BJ (cell line): ENCODE data around the gene SYPL1. TPM values are rescaled to one million over a fixed set of nuclear protein-coding genes. Genes with fewer than 3 reads are reported as not detected.
"Not testable (repeated sequence)": the region's sequence is repeated elsewhere in the genome, so short reads cannot be mapped to it uniquely, and the experiment has no call there.

ENCODE experiments used
- CTCF ChIA-PET: fragments of 350-600 bp; formaldehyde crosslinking; extraction: SDS; loops from one replicate; lab custom pipeline; 2021; ENCODE audit warnings: antibody characterized with exemption, inconsistent platforms; lab: Yijun Ruan, JAX
- POLR2A ChIA-PET: fragments of 300-600 bp; sonication (Branson Sonifier 250); formaldehyde crosslinking; extraction: SDS; loops from one replicate; lab custom pipeline; 2021; ENCODE audit warnings: antibody characterized with exemption; lab: Charles Lee
- DNase-seq: peaks from one replicate; pipeline ENCODE4 v3.0.0-alpha.2; 2011; ENCODE audit warnings: low read depth
- H3K27me3 ChIP-seq: 2 replicates; pipeline ENCODE4 v1.6.0; 2011; ENCODE audit warnings: low read length; ENCODE audit not compliant: control insufficient read depth, insufficient read depth
- H3K36me3 ChIP-seq: 2 replicates; pipeline ENCODE4 v1.5.1; 2011; ENCODE audit warnings: low read length; ENCODE audit not compliant: control insufficient read depth, insufficient read depth
- H3K4me3 ChIP-seq: 2 replicates; pipeline ENCODE4 v1.5.1; 2011; ENCODE audit warnings: low read depth, mild to moderate bottlenecking, control low read depth, low read length
- polyA plus RNA-seq: library from polyadenylated mRNA; depleted of rRNA; stranded (reverse); fragments of >200 nt; gene quantifications from 2 replicates; pipeline ENCODE4 v1.2.3, GENCODE V29; 2011
- TF ChIP-seq, protein P1 (sequence below): IDR thresholded peaks from 2 replicates; pipeline ENCODE4 v1.5.1; 2011; ENCODE audit warnings: low read depth, mild to moderate bottlenecking, control low read depth, inconsistent platforms, low read length, moderate library complexity; ENCODE audit not compliant: insufficient read depth

The SYPL1 gene
- polyA plus RNA-seq, 1 experiment, result 39.9 TPM

- H3K4me3 ChIP-seq, result no peak overlapping the region
- DNase-seq, result no peak
- no peaks in the 10 kb centered on the region for H3K36me3 ChIP-seq
- ChIA-PET POLR2A (no interaction called here), CTCF (interaction anchor here (1.0 to 3.0 kb wide), 3 partner anchors 15 to 83 kb away, joined by 3 to 11 read pairs (median 3); no protein-coding TSS in a partner anchor)
- TF ChIP-seq, protein P1, sequence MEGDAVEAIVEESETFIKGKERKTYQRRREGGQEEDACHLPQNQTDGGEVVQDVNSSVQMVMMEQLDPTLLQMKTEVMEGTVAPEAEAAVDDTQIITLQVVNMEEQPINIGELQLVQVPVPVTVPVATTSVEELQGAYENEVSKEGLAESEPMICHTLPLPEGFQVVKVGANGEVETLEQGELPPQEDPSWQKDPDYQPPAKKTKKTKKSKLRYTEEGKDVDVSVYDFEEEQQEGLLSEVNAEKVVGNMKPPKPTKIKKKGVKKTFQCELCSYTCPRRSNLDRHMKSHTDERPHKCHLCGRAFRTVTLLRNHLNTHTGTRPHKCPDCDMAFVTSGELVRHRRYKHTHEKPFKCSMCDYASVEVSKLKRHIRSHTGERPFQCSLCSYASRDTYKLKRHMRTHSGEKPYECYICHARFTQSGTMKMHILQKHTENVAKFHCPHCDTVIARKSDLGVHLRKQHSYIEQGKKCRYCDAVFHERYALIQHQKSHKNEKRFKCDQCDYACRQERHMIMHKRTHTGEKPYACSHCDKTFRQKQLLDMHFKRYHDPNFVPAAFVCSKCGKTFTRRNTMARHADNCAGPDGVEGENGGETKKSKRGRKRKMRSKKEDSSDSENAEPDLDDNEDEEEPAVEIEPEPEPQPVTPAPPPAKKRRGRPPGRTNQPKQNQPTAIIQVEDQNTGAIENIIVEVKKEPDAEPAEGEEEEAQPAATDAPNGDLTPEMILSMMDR, result no peak
- peaks cover 7% of the 10 kb centered on the region for H3K27me3 ChIP-seq
Observed at GRCh38 chr7:106139265-106140251, 27.4 kb upstream of the SYPL1 start.

DNA sequence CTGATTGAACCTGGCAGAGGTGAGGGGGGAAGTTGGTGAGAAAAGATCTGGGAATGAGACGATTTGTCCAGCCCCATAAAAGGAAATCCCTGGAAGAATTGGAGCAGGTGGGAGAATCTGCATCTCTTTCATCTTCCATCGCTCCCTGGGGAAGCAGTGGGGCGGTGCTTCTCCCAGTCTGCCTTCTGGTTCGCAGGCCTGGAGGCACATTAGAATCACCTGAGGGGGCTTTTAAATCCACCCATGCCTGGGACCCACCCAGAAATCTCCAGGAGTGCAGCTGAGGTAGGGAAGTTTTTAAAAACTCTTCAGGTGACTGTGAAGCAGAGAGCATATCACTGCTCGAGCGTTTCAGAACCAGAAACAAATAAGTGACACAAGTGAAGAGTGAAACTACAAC is 26.7 kb upstream of the SYPL1 start:
- Histone ChIP-seq H3K4me3 (no peak overlapping the region), H3K27me3 (peaks cover 9% of the 10 kb centered on the region), H3K36me3 (no peaks in the 10 kb centered on the region)
- CTCF ChIA-PET, result interaction anchor here (1.0 to 3.0 kb wide), 2 partner anchors 16 to 82 kb away, joined by 3 to 11 read pairs; no protein-coding TSS in a partner anchor
- TF ChIP-seq, protein P1, result no peak
- DNase-seq, result no peak
- POLR2A ChIA-PET, result no interaction called here

- H3K36me3 ChIP-seq, H3K27me3 ChIP-seq, H3K4me3 ChIP-seq, POLR2A ChIA-PET, DNase-seq: not testable (repeated sequence)
- CTCF ChIA-PET, result interaction anchor here (3.0 kb wide), 1 partner anchor 16 kb away, joined by 11 read pairs; no protein-coding TSS in a partner anchor
Observed at GRCh38 chr7:106138181-106138580, 26.1 kb upstream of the SYPL1 start.

GRCh38 chr7:106134241-106134640 is 22.1 kb upstream of the SYPL1 start:
- DNase-seq, result no peak
- no peak overlapping the region for H3K4me3 ChIP-seq
- ChIA-PET CTCF (interaction anchor here (0.6 kb wide), 1 partner anchor 22 kb away, joined by 3 read pairs; the partner anchor contains the start of gene SYPL1), POLR2A (no interaction called here)
- peaks cover 5% of the 10 kb centered on the region for H3K27me3 ChIP-seq
- TF ChIP-seq, protein P1, result no peak
- H3K36me3 ChIP-seq, result no peaks in the 10 kb centered on the region

DNA sequence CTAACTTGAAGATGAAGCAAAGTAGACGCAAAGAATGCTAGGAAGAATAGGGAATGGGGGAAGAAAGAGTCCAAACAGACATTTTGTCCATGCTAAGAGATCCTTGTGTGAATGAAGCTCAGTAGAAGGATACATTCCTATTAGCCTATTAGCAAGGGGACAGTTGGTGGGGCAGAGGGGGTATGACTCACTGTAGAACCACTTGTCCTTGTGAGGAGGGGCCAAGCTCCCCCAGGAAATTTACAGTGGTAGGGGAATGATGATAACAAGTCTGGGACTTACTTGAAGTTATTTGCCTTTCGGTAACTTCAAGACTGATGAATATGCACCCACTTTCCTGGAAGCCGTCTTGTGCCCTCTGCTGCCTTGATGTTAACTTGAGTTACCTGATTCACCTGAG is 17.2 kb upstream of the SYPL1 start:
- CTCF ChIA-PET, result no interaction called here
- TF ChIP-seq, protein P1, result no peak
- no peak for DNase-seq

More for the DNA sequence above, 17.2 kb upstream of the SYPL1 start:
- POLR2A ChIA-PET, result no interaction called here
- H3K4me3 ChIP-seq, result no peak overlapping the region
- no peaks in the 10 kb centered on the region for H3K36me3 ChIP-seq
- peaks cover 4% of the 10 kb centered on the region for H3K27me3 ChIP-seq
